Amniotic epithelial cell (primary cell): Measurements from ENCODE around the gene PARD6A.

Experiments used
- DNase-seq: peaks from one replicate; pipeline ENCODE4 v3.0.0-alpha.2; 2010; ENCODE audit warnings: low read depth

The PARD6A gene

GRCh38 chr16:67653789-67654402 is 6.9 kb upstream of the PARD6A start:
- no peak for DNase-seq

- DNase-seq = no peak
Measured at GRCh38 chr16:67654403-67654911, 6.3 kb upstream of the PARD6A start.

- DNase-seq = no peak
Measured at GRCh38 chr16:67655363-67655762, 5.4 kb upstream of the PARD6A start.

GRCh38 chr16:67656344-67657016 is 4.3 kb upstream of the PARD6A start:
- DNase-seq = no peak

GRCh38 chr16:67657017-67657608 is 3.6 kb upstream of the PARD6A start:
- no peak for DNase-seq

- no peak for DNase-seq
Measured at GRCh38 chr16:67657751-67658518, 2.8 kb upstream of the PARD6A start.

- no peak for DNase-seq
Measured at GRCh38 chr16:67658849-67659674, 1.7 kb upstream of the PARD6A start.

- DNase-seq = peak; percentile 77
Measured at GRCh38 chr16:67659675-67660563, 841 bp upstream of the PARD6A start, which contains the start of gene ACD. Gene ACD (minus strand): TSS chr16:67660260. CDS start chr16:67660220, 40 bp downstream.

- DNase-seq = peak; percentile 63
Measured at GRCh38 chr16:67661101-67661761, 471 bp downstream of the PARD6A start.

GRCh38 chr16:67661886-67662652 is 1.3 kb downstream of the PARD6A start:
- no peak for DNase-seq

- no peak for DNase-seq
Measured at GRCh38 chr16:67662653-67663010, 1.9 kb downstream of the PARD6A start.

GRCh38 chr16:67663151-67663876 is 2.6 kb downstream of the PARD6A start:
- no peak for DNase-seq

- DNase-seq = no peak
Measured at GRCh38 chr16:67663877-67664222, 3.1 kb downstream of the PARD6A start.

GRCh38 chr16:67664258-67664657 is 3.5 kb downstream of the PARD6A start:
- DNase-seq = no peak

GRCh38 chr16:67664871-67665270 is 4.1 kb downstream of the PARD6A start:
- DNase-seq = no peak

- no peak for DNase-seq
Measured at GRCh38 chr16:67665598-67665997, 4.8 kb downstream of the PARD6A start.

- peak; percentile 31 for DNase-seq
Measured at GRCh38 chr16:67666032-67666551, 5.3 kb downstream of the PARD6A start.
